PFSK-1 (cell line): Measurements from ENCODE around the gene NDUFA1.

Experiments used
- POLR2AphosphoS5 ChIP-seq: IDR thresholded peaks from 2 replicates; pipeline ENCODE4 v1.6.1; 2012; ENCODE audit warnings: low read depth, mild to moderate bottlenecking, control low read depth, low read length, moderate library complexity
- REST ChIP-seq, 2 experiments: IDR thresholded peaks; 2 replicates each; pipeline versions ENCODE4 v1.6.1 to v1.8.0; 2011 to 2012; ENCODE audit warnings: low read depth in 2 of 2, low read length in 2 of 2, control low read depth in 1 of 2, inconsistent platforms in 1 of 2, mild to moderate bottlenecking in 1 of 2, moderate library complexity in 1 of 2; ENCODE audit not compliant: insufficient read depth in 1 of 2
- SIN3A ChIP-seq: IDR thresholded peaks from 2 replicates; pipeline ENCODE4 v1.6.1; 2012; ENCODE audit warnings: mild to moderate bottlenecking, low read length, moderate library complexity, borderline replicate concordance; ENCODE audit not compliant: insufficient read depth

- TF ChIP-seq POLR2AphosphoS5 (no peak), SIN3A (no peak), REST (IDR thresholded peaks at IDR 0.05; ENCODE audit: insufficient read depth in 1 of 2, low read depth in 2 of 2, low read length in 2 of 2) (no peak)
Observed at GRCh38 chrX:119880552-119881437, 9.2 kb downstream of the NDUFA1 start.
